Keratinocyte (primary cell): ENCODE results near the gene FMNL2. TPM values are rescaled to one million over a fixed set of nuclear protein-coding genes. Genes with fewer than 3 reads are reported as not detected.
A peak's percentile ranks its signal among the peaks of the same experiment; 100 is the strongest.

Source experiments
- DNase-seq: peaks from one replicate; pipeline ENCODE4 v3.0.0-alpha.2; 2011; ENCODE audit warnings: low read depth, missing footprints, low spot score
- FAIRE-seq: peaks from 2 replicates; lab custom pipeline; 2011; peaks lifted over from hg19 to GRCh38; lab: Jason Lieb, UNC
- H2AFZ ChIP-seq: 2 replicates; pipeline ENCODE4 v1.6.0; 2012; ENCODE audit warnings: low read length, control low read depth, inconsistent platforms; ENCODE audit not compliant: control insufficient read depth
- H3K27ac ChIP-seq: 2 replicates; pipeline ENCODE4 v1.5.1; 2011; ENCODE audit warnings: low read length; ENCODE audit not compliant: control insufficient read depth, insufficient read depth
- H3K27me3 ChIP-seq: 3 replicates; pipeline ENCODE4 v1.6.0; 2011; ENCODE audit warnings: low read length; ENCODE audit not compliant: control insufficient read depth, insufficient read depth; ENCODE audit errors: extremely low read depth
- H3K36me3 ChIP-seq, 2 experiments: 2 replicates in 1 of 2; 3 replicates in 1 of 2; pipeline ENCODE4 v1.5.1; 2011; ENCODE audit warnings: low read length in 2 of 2, mild to moderate bottlenecking in 1 of 2; ENCODE audit not compliant: control insufficient read depth in 2 of 2, insufficient read depth in 2 of 2; ENCODE audit errors: extremely low read depth in 1 of 2
- H3K4me1 ChIP-seq: 3 replicates; pipeline ENCODE4 v1.5.1; 2011; ENCODE audit warnings: low read length; ENCODE audit not compliant: control insufficient read depth, insufficient read depth; ENCODE audit errors: extremely low read depth
- H3K4me2 ChIP-seq: 3 replicates; pipeline ENCODE4 v1.6.0; 2011; ENCODE audit warnings: low read depth, low read length; ENCODE audit not compliant: control insufficient read depth, insufficient read depth; ENCODE audit errors: extremely low read depth
- H3K4me3 ChIP-seq, 3 experiments: fragments of 200-600 bp in 1 of 3; sonication (generic) in 1 of 3; 2 replicates in 2 of 3; 3 replicates in 1 of 3; pipeline ENCODE4 v1.5.1; 2011 to 2016; ENCODE audit warnings: low read length in 3 of 3, mild to moderate bottlenecking in 3 of 3, control low read depth in 2 of 3, inconsistent platforms in 1 of 3, low read depth in 1 of 3, mixed read lengths in 1 of 3, mixed run types in 1 of 3, moderate library complexity in 1 of 3; ENCODE audit not compliant: control insufficient read depth in 2 of 3, insufficient read depth in 2 of 3; ENCODE audit errors: extremely low read depth in 1 of 3
- H3K79me2 ChIP-seq: 2 replicates; pipeline ENCODE4 v1.6.0; 2012; ENCODE audit warnings: low read length; ENCODE audit not compliant: control insufficient read depth, insufficient read depth
- H3K9ac ChIP-seq: 3 replicates; pipeline ENCODE4 v1.6.0; 2011; ENCODE audit warnings: low read length; ENCODE audit not compliant: control insufficient read depth, insufficient read depth; ENCODE audit errors: extremely low read depth
- H3K9me1 ChIP-seq: 3 replicates; pipeline ENCODE4 v1.6.0; 2011; ENCODE audit warnings: low read length; ENCODE audit not compliant: control insufficient read depth, insufficient read depth; ENCODE audit errors: extremely low read depth
- H3K9me3 ChIP-seq: 2 replicates; pipeline ENCODE4 v1.5.1; 2012; ENCODE audit warnings: low read depth, low read length; ENCODE audit not compliant: control insufficient read depth
- H4K20me1 ChIP-seq: 3 replicates; pipeline ENCODE4 v1.6.0; 2011; ENCODE audit warnings: low read length; ENCODE audit not compliant: control insufficient read depth, insufficient read depth; ENCODE audit errors: extremely low read depth
- EZH2 ChIP-seq: IDR thresholded peaks from one replicate; pipeline ENCODE4 v1.6.1; 2012; ENCODE audit warnings: inconsistent platforms, mild to moderate bottlenecking, low read length, moderate library complexity
- dilution Hi-C: fragments of 300-500 bp; cut with MboI; formaldehyde crosslinking; loops from one replicate; pipeline ENCODE4 v1.7.0; 2020; ENCODE audit warnings: low sequenced_read_pairs; ENCODE audit not compliant: extremely low pct_ligation_motif_present
- polyA plus RNA-seq, 5 experiments: library from polyadenylated mRNA; depleted of rRNA in 3 of 5; stranded (reverse) in 3 of 5; stranded (forward) in 1 of 5; unstranded in 1 of 5; fragments of >200 nt; gene quantifications; 1 replicate in 1 of 5; 2 replicates in 3 of 5; 3 replicates in 1 of 5; pipeline versions ENCODE4 v1.2.1 to v1.2.3, GENCODE V29; 2011 to 2012; ENCODE audit warnings: missing spikeins in 2 of 5, low read depth in 1 of 5, low replicate concordance in 1 of 5
- TF ChIP-seq, protein P1 (sequence below), 3 experiments: IDR thresholded peaks in 1 of 3; conservative IDR thresholded peaks in 1 of 3; optimal IDR thresholded peaks in 1 of 3; 2 replicates in 2 of 3; 3 replicates in 1 of 3; pipeline versions ENCODE3 to v1.5.1; 2011; ENCODE audit warnings: low read length in 3 of 3, mild to moderate bottlenecking in 3 of 3, moderate library complexity in 2 of 3, control low read depth in 1 of 3, inconsistent platforms in 1 of 3; ENCODE audit not compliant: insufficient read depth in 2 of 3; ENCODE audit errors: extremely low read depth in 1 of 3

FMNL2 gene
- polyA plus RNA-seq, 1 donor (not counting 4 experiments of a cell fraction or from before 2014, with no cell fraction given), result 62.7 TPM

DNA sequence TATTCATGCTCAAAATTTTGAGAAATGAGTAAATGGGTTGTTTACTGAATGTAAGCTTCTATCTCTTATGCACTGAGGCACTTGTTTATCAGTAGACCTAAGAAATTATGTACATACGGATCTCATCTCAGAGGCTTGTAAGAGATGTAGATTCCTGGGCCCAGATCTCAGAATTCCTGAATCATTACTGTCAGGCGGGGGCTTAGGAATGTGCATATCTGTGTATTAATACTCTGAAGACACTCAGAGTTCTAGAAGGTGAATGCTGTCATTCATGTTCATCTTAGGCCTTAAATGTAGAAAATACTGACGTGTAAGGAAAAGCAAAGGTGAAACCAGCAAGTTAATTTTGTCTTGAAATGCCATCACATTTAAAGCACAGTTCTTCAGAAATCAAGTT lies 169.6 kb downstream of the FMNL2 start:
- Histone ChIP-seq H3K9me3 (no peaks in the 10 kb centered on the region), H3K79me2 (peaks cover 89% of the 10 kb centered on the region), H2AFZ (no peak overlapping the region), H3K36me3 (peaks cover 0 to 8% of the 10 kb centered on the region in 2 experiments), H3K9me1 (peaks cover 2% of the 10 kb centered on the region), H3K4me3 (no peak overlapping the region), H3K4me2 (no peak overlapping the region), H4K20me1 (no peaks in the 10 kb centered on the region), H3K9ac (no peak overlapping the region), H3K27ac (peak overlapping the region; percentile 15), H3K4me1 (peaks cover 40% of the 10 kb centered on the region), H3K27me3 (no peaks in the 10 kb centered on the region)
- TF ChIP-seq, protein P1, sequence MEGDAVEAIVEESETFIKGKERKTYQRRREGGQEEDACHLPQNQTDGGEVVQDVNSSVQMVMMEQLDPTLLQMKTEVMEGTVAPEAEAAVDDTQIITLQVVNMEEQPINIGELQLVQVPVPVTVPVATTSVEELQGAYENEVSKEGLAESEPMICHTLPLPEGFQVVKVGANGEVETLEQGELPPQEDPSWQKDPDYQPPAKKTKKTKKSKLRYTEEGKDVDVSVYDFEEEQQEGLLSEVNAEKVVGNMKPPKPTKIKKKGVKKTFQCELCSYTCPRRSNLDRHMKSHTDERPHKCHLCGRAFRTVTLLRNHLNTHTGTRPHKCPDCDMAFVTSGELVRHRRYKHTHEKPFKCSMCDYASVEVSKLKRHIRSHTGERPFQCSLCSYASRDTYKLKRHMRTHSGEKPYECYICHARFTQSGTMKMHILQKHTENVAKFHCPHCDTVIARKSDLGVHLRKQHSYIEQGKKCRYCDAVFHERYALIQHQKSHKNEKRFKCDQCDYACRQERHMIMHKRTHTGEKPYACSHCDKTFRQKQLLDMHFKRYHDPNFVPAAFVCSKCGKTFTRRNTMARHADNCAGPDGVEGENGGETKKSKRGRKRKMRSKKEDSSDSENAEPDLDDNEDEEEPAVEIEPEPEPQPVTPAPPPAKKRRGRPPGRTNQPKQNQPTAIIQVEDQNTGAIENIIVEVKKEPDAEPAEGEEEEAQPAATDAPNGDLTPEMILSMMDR (optimal IDR thresholded peaks at IDR 0.05 in 1 of 3, IDR thresholded peaks at IDR 0.05 in 1 of 3, conservative IDR thresholded peaks at IDR 0.05 in 1 of 3; ENCODE audit: extremely low read depth in 1 of 3, insufficient read depth in 2 of 3, low read length in 3 of 3), result no peak
- TF ChIP-seq EZH2, result no peak
- DNase-seq (no peak), FAIRE-seq (no peak)
- dilution Hi-C loops, result no loop called here

DNA sequence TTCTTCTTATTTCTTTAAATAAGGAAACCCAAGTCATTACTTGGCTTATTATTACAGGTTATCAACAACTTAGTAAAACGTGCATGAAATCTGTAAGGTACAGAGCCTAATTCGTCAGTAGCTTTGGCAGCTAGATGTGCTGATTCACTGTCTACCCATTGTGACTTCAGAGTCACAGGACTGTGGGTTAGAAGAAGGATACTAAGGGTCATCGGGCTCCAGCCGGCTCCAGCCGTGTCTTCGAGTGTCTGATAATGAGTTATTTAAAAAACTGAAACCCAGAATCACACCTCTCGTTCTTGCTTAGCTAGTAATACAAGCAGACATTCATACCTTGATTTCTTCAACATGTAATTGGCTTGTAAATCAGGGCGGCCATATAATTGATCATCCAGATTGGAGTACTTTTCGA lies 170.5 kb downstream of the FMNL2 start:
- Histone ChIP-seq H3K4me1 (peaks cover 40% of the 10 kb centered on the region), H3K27me3 (no peaks in the 10 kb centered on the region), H4K20me1 (no peaks in the 10 kb centered on the region), H3K36me3 (peaks cover 0 to 8% of the 10 kb centered on the region in 2 experiments), H3K79me2 (peaks cover 88% of the 10 kb centered on the region), H3K9ac (no peak overlapping the region), H3K9me1 (peaks cover 2% of the 10 kb centered on the region), H2AFZ (no peak overlapping the region), H3K4me2 (peak overlapping the region; percentile 8), H3K9me3 (no peaks in the 10 kb centered on the region), H3K4me3 (no peak overlapping the region), H3K27ac (peak overlapping the region; percentile 41)
- no peak for DNase-seq
- FAIRE-seq, result peak; percentile 57
- dilution Hi-C loops, result no loop called here
- TF ChIP-seq EZH2, result no peak
- TF ChIP-seq, protein P1 (optimal IDR thresholded peaks at IDR 0.05 in 1 of 3, IDR thresholded peaks at IDR 0.05 in 1 of 3, conservative IDR thresholded peaks at IDR 0.05 in 1 of 3; ENCODE audit: extremely low read depth in 1 of 3, insufficient read depth in 2 of 3, low read length in 3 of 3), result no peak
